Epithelial cell of prostate (primary cell): Measurements from ENCODE around the gene E2F1.
"Not testable (repeated sequence)": the region's sequence is repeated elsewhere in the genome, so short reads cannot be mapped to it uniquely, and the experiment has no call there.

Experiments
- DNase-seq: peaks from one replicate; pipeline ENCODE4 v3.0.0-alpha.2; 2011; ENCODE audit warnings: low read depth, low spot score
- H3K27ac ChIP-seq: fragments of 450-650 bp; 2 replicates; pipeline ENCODE4 v1.5.1; 2017; ENCODE audit warnings: mild to moderate bottlenecking

E2F1 gene

DNA sequence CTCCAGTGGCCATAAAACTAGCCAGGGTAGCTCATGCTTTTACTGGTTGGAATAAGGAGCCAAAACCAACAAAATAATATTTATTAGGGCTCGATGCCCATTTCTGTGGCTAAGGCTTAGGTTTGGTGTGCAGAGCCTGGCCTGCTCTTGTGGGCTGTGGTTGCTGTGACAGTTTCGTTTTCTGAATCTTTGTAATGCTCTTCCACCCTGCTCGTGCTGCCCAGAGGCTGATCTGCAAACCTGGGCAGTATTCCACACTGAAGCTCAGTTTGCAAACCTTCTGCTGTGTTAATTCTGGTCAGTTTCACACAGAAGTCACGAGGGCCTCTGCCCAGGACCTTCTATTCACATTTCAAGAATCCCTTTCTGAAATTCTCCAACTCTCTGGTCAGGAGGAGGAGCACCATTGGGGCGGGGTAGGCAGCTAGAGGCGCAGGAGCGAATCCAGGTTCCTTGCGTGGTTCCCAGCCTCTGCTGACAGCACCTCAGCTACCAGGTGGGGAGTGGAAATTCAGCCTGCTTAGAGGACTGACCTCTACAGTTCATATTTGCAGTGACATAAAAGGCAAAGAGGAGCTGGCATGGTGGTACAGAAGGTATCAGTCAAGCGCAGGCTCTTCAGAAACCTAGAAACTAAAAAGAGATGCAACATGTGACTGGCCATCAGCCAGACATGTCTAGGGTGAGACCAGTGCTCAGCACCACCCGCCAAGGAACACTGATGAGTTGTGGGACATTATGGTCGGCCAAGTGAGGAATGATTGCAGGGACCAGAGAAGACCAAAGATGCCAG is 38.4 kb downstream of the E2F1 start:
- H3K27ac ChIP-seq: peak overlapping the region; percentile 2
- no peak for DNase-seq

DNA sequence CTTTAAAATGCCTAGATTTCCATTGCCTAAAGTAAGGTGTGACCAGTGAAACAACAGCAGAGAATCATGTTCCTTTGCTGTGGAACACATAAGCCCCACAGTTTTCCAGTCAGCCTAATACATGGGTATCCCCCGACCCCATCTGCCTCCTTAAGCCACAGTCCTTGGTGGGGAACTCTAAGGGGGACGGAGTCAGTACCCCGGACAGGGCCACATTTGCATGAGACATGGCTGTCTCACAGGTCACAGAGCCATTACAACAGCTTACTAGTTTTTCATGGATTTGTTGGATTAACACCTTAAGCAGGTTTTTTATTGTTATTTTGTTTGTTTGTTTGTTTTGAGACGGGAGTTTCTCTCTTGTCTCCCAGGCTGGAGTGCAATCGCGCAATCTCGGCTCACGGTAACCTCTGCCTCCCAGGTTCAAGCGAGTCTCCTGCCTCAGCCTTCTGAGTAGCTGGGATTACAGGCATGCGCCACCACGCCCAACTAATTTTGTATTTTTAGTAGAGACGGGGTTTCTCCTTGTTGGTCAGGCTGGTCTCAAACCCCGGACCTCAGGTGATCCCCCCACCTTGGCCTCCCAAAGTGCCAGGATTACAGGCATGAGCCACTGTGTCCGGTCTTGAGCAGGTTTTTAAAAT is 39.1 kb downstream of the E2F1 start:
- not testable (repeated sequence) for DNase-seq
- peak overlapping the region; percentile 2 for H3K27ac ChIP-seq

DNA sequence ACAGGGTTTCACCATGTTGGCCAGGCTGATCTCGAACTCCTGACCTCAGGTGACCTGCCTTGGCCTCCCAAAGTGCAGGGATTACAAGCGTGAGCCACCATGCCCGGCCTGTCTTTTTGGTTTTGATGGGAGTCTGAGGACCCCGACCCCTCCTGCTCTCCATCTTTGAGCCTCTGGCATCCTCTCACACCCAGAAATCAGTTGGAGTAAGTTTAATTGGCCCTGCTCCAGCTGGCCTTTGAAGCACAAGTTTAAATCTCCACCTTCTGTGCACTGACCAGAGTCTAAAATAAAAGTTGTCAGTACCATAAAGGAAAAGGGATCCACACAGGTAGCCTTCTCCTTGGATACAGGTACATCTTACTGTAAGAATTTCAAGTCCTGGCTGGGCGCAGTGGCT is 40.0 kb downstream of the E2F1 start:
- no peak overlapping the region for H3K27ac ChIP-seq
- DNase-seq: no peak

DNA sequence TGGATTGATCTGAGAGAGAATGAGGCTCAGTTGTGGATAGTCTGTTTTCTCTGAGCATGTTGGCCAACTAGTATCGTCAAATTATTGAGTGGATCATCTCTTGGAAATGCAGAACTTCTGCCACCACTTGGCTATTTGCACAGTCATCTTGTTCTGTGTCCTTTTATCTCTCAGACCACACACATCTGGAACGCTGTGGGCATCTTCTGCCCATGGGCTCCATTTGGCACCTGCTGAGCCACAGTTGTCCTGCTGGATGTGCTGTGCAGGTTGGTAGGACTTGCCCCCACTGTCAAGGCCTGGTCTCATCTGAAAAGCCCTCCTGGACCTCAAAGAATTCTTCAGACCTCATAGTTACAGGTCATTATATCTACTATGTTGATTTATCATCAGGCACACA is 40.8 kb downstream of the E2F1 start:
- no peak overlapping the region for H3K27ac ChIP-seq
- DNase-seq: no peak

DNA sequence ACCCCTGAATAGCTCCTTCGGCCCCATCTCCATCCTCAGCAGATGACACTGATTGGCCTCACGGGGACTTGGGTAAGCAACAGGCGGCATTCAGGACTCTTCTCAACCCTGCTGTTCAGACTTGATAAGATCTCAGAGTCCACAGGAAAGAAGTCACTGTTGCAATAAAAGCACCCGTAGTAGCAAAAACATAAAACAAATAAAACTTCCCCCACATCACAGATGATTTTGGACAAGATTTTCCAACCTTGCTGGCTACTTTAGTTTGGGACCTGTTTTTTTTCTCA is 41.2 kb downstream of the E2F1 start:
- no peak overlapping the region for H3K27ac ChIP-seq

DNA sequence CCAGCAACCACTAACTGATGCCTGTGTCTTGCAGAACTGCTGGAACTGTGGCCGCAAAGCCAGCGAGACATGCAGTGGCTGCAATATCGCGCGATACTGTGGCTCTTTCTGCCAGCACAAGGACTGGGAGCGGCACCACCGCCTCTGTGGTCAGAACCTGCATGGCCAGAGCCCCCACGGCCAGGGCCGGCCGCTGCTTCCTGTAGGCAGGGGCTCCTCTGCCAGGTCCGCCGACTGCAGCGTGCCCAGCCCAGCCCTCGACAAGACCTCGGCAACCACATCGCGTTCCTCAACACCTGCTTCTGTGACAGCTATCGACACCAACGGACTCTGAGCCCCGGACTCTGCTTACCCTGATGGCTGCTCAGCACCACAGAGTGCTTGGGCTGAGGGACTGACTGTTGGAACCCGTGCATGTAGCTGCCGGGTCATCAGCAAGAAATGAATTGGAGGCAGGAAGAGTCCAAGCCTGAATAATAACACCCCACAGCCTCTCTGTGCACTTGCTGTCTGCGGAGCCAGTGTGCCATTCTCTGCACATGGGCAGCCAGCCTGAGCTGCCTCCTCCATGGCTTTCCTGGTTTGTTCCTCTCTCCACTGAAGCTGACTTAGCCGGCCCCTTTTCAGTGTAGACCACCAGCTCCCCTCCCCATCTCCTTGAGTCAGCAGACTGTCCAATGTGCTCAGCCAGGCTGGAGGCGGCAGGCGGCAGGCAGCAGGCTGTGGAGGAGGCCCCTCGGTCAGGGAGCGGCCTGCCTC is 41.7 kb downstream of the E2F1 start:
- H3K27ac ChIP-seq: no peak overlapping the region

More for the DNA sequence above, 41.2 kb downstream of the E2F1 start:
- DNase-seq: no peak

DNA sequence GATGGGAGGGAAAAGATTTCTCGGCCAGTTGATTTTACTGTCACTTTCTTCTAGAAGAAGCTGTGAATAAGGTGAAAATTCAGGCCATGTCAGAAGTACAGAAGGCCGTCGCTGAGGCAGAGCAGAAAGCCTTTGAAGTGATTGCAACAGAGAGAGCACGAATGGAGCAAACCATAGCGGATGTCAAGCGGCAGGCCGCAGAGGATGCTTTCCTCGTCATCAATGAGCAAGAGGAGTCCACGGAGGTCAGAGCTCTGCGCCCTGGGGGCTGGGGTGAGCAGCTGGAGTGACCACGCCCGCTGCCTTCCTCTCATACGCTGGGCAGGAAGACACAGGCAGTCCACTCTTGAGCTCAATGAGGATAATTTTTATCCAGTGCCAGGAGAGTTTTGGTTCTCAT is 45.9 kb downstream of the E2F1 start:
- no peak for DNase-seq
- H3K27ac ChIP-seq: no peak overlapping the region

More for the DNA sequence above, 41.7 kb downstream of the E2F1 start:
- DNase-seq: no peak

DNA sequence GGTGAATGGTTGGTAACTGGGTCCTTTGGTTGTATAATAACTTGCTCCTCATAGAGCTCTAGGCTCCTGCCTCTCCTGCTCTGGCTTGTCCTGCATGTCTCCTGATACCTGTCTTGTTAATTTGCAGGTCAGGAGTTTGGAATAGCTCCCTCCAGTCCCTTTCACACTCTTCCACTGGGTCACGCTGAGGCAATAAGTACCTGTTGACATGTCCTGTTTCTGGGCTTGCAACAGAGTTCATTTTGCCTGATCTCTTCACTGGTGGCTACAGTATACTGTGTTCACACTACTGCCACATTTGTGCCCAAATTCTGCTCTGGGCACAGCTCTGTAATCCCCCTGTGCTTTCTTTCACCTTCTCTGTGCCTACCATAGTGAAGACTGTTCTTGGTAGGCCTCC is 49.4 kb downstream of the E2F1 start:
- no peak overlapping the region for H3K27ac ChIP-seq
- DNase-seq: no peak

DNA sequence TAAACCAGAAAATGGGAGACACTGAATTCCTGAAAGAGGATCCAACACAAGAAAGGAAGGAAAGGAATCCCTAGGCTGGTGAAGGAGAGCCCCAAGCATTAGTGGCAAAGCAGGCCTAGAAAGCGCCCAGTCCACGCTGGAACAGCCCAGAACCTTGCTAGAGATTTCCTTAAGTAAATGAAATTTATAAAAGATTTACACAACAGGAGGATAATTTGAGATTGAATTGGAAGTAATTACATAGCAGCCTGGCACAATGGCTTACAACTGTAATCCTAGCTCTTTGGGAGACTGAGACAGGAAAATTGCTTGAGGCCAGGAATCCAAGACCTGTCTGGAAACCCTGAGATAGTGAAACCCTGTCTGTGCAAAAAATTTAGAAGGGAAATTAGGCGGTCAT is 50.8 kb downstream of the E2F1 start:
- DNase-seq: no peak
- no peak overlapping the region for H3K27ac ChIP-seq

DNA sequence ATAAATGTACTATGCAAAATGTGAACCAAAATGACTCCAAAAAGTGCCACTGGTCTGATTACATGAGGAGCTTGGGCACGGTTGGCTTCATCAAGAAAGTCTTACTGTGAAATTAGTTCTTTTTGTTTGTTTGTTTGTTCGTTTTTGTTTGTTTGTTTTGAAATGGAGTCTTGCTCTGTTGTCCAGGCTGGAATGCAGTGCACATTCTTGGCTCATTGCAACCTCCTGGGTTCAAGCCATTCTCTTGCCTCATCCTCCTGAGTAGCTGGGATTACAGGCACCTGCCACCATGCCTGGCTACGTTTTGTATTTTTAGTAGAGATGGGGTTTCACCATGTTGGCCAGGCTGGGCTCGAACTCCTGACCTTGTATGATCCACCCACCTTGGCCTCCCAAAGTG is 54.3 kb downstream of the E2F1 start:
- not testable (repeated sequence) for DNase-seq, H3K27ac ChIP-seq

DNA sequence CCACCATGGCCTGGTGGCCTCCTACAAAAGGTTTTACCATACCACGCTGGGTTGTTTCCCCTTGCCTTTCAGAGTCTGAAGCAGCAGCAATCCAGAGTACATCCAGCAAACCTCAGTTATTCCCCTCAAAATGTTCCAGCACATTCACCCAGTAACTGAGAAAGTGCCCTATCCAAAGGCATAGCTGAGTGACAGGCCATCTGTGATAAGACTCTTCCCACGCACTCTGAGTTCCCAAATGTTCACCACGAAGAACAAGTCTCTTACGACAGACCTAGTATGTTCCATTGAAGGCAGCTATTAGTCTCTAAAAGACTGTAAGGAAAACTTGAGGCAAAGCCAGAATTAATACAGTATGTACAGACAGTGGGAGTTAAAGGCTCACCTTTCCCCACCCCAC is 55.7 kb downstream of the E2F1 start:
- DNase-seq: no peak
- no peak overlapping the region for H3K27ac ChIP-seq

DNA sequence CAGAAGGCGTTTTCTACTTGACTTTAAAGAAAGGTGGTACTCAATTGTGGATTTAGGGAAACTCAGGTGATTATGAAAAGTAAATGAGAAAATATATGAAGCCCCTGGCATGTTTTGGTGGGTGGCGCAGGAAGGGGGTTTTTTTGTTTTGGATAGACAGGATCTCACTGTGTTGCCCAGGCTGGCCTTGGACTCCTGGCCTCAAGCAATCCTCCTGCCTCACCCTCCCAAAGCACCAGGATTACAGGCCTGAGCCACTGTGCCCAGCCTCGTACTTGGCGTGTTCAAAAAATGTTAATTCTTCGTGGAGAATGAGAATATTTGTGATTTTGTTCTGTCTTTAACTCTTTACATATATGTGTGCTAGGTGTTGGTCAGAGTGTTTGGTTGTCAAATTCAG is 56.2 kb downstream of the E2F1 start:
- DNase-seq: no peak
- H3K27ac ChIP-seq: no peak overlapping the region

DNA sequence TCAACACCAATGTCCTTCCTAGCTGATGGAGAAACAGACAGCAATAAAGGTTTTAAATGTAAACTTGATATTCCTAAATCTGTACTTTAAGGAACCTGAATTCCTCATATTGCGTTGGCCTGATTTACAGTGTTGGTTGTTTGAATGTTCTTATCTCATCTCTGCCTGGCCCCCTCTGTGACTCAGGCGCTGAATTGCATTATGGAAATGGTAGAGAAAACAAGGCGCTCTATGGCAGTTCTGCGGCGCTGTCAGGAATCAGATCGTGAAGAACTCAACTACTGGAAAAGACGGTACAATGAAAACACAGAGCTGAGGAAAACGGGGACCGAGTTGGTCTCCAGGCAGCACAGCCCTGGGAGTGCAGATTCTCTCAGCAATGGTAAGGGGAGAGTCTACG is 56.7 kb downstream of the E2F1 start:
- no peak overlapping the region for H3K27ac ChIP-seq
- DNase-seq: no peak

DNA sequence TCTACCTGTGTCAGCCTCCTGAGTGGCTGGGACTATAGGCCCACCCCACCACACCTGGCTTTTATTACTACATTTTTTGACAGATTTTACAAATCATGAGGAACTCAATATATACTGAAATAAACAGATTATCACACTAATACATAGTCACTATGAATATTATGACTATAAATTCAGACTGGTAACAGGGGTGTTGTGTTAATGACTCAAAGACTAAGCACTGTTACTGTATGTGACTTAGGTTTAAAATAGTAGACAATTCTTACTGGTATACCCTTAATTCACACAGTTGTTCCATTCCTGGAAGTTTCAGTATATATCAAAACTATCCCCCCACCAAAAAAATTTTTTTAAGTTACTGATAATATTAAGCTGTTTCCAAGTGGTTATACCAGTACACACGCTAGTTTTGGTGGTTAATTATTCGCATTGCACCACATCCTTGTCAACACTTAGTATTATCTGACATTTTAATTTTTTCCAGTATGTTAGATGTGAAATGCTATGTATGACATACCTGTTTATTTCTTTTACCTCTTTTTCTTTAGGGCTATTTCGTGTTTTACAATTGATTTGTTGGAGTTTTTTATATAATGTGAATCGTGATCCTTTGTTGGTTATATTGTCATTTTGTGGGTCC is 58.5 kb downstream of the E2F1 start:
- no peak for DNase-seq
- H3K27ac ChIP-seq: no peak overlapping the region

DNA sequence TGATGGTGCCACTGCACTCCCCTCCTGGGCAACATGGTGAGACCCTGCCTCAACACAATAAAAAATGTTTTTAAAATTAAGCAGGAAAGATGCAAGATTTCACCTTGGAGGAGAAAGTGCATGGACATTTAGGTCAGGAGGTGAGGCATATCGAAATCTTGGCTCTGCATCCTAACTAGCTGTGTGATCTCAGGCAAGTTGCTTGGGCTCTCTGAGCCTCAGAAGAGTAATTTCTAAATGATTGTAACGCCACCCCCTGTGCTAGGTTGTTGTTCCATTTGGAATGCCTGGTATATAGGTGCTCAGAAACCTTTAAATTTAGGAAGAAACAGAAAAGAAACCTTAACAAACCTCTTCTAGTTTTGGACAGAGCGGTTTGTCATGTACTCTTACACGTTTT is 60.0 kb downstream of the E2F1 start:
- DNase-seq: no peak
- no peak overlapping the region for H3K27ac ChIP-seq
